MM.1S (cell line): ENCODE data around the gene ATIC.

Experiments used
- DNase-seq: peaks from one replicate; pipeline ENCODE4 v3.0.0-alpha.2; 2015
- H2AFZ ChIP-seq: fragments of 300-600 bp; sonication (generic); 2 replicates; pipeline ENCODE4 v1.6.0; 2016; ENCODE audit warnings: antibody characterized with exemption, low read length
- H3F3A ChIP-seq: fragments of 300-600 bp; sonication (generic); 2 replicates; pipeline ENCODE4 v1.6.1; 2016; ENCODE audit warnings: mild to moderate bottlenecking, antibody characterized with exemption, low read length, moderate library complexity, mixed read lengths; ENCODE audit not compliant: insufficient read depth
- H3K27ac ChIP-seq: fragments of 300-600 bp; sonication (generic); 2 replicates; pipeline ENCODE4 v1.5.1; 2016; ENCODE audit warnings: mild to moderate bottlenecking, low read length
- H3K27me3 ChIP-seq: fragments of 300-600 bp; sonication (generic); replicated peaks from 2 replicates; pipeline ENCODE4 v1.6.0; 2016; ENCODE audit warnings: low read length; ENCODE audit not compliant: insufficient read depth
- H3K36me3 ChIP-seq: fragments of 300-600 bp; sonication (generic); replicated peaks from 2 replicates; pipeline ENCODE4 v1.6.1; 2016; ENCODE audit warnings: mild to moderate bottlenecking, low read length, mixed read lengths; ENCODE audit not compliant: insufficient read depth
- H3K4me1 ChIP-seq: fragments of 300-600 bp; sonication (generic); 2 replicates; pipeline ENCODE4 v1.6.1; 2016; ENCODE audit warnings: low read length, mixed read lengths
- H3K4me2 ChIP-seq: fragments of 300-600 bp; sonication (generic); 2 replicates; pipeline ENCODE4 v1.6.0; 2016; ENCODE audit warnings: low read depth, low read length
- H3K4me3 ChIP-seq: fragments of 300-600 bp; sonication (generic); 2 replicates; pipeline ENCODE4 v1.5.1; 2016; ENCODE audit warnings: low read length, mixed read lengths
- H3K79me2 ChIP-seq: fragments of 300-600 bp; sonication (generic); 2 replicates; pipeline ENCODE4 v1.6.1; 2016; ENCODE audit warnings: mixed run types, low read length, mixed read lengths
- H3K9ac ChIP-seq: fragments of 300-600 bp; sonication (generic); 2 replicates; pipeline ENCODE4 v1.6.1; 2016; ENCODE audit warnings: low read length, mixed read lengths
- H3K9me2 ChIP-seq: fragments of 300-600 bp; sonication (generic); replicated peaks from 2 replicates; pipeline ENCODE4 v1.6.1; 2016; ENCODE audit warnings: mild to moderate bottlenecking, low read length, mixed read lengths; ENCODE audit not compliant: insufficient read depth
- H3K9me3 ChIP-seq: fragments of 300-600 bp; sonication (generic); replicated peaks from 2 replicates; pipeline ENCODE4 v1.6.1; 2016; ENCODE audit warnings: mild to moderate bottlenecking, low read length, mixed read lengths; ENCODE audit not compliant: insufficient read depth
- H4K20me1 ChIP-seq: fragments of 300-600 bp; sonication (generic); 2 replicates; pipeline ENCODE4 v1.6.1; 2016; ENCODE audit warnings: mild to moderate bottlenecking, low read length, moderate library complexity, mixed read lengths; ENCODE audit not compliant: insufficient read depth
- CTCF ChIP-seq: fragments of 300-600 bp; sonication (generic); IDR thresholded peaks from 2 replicates; pipeline ENCODE4 v1.5.1; 2016; ENCODE audit warnings: antibody characterized with exemption, low read length, mixed read lengths
- EZH2 ChIP-seq: fragments of 300-600 bp; sonication (generic); optimal IDR thresholded peaks from 2 replicates; pipeline ENCODE3; 2017; ENCODE audit warnings: low read depth, mild to moderate bottlenecking, antibody characterized with exemption, low read length, mixed read lengths
- EZH2phosphoT487 ChIP-seq: fragments of 300-600 bp; sonication (generic); IDR thresholded peaks from 2 replicates; pipeline ENCODE4 v1.6.1; 2018; ENCODE audit warnings: antibody characterized with exemption, low read length

The ATIC gene

GRCh38 chr2:215396595-215397313 lies 84.9 kb downstream of the ATIC start:
- H3F3A ChIP-seq: no peaks in the 10 kb centered on the region
- H2AFZ ChIP-seq: no peak overlapping the region
- H3K4me3 ChIP-seq: no peak overlapping the region
- no peaks in the 10 kb centered on the region for H3K79me2 ChIP-seq
- no peaks in the 10 kb centered on the region for H3K9me3 ChIP-seq
- no peaks in the 10 kb centered on the region for H3K36me3 ChIP-seq
- H3K27ac ChIP-seq: no peak overlapping the region
- H3K4me2 ChIP-seq: no peak overlapping the region
- no peak for DNase-seq
- no peaks in the 10 kb centered on the region for H3K4me1 ChIP-seq
- TF ChIP-seq CTCF: no peak
- TF ChIP-seq EZH2: no peak
- TF ChIP-seq EZH2phosphoT487: no peak
- H4K20me1 ChIP-seq: no peaks in the 10 kb centered on the region
- H3K9me2 ChIP-seq: no peaks in the 10 kb centered on the region
- H3K9ac ChIP-seq: no peak overlapping the region
- H3K27me3 ChIP-seq: no peaks in the 10 kb centered on the region

DNA sequence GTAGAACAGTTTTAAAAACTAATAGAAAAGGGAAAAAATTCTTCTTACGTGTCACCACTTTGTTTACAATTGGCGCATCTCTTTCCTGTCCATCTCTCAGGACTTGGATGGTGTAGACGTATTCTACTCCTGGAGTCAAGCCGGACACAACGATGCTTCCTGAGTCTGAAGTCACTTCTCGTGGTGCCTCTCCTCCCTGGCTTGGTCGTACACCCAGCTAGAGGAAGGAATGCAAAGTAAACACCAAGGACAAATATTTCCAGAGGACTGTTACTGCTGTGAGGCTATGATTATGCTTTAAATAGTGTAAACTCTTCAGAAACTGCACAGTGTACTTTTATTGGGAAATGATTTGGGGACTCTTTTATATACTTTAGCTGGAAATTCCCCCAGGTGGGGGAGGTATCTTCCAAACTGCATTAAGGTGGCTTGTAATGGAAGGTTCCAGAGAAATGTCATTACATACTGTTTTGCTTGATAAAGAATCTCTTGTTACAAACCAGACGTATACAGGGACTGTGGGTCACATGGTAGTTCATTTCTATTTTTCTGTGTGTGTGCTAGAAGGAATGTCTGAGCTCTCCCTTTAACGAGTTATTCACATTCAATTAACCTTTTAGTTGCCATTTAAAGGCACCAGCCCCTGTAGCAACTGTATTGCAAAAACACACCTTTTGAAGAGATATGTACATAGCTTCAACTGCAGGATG lies 85.9 kb downstream of the ATIC start:
- H3K27ac ChIP-seq: no peak overlapping the region
- H3K36me3 ChIP-seq: no peaks in the 10 kb centered on the region
- TF ChIP-seq EZH2phosphoT487 (no peak), EZH2 (no peak), CTCF (no peak)
- H3K9me2 ChIP-seq: no peaks in the 10 kb centered on the region
- H3K4me3 ChIP-seq: no peak overlapping the region
- no peak overlapping the region for H2AFZ ChIP-seq
- H3F3A ChIP-seq: no peaks in the 10 kb centered on the region
- no peaks in the 10 kb centered on the region; the same call in 1 of the 2 replicates for H3K4me1 ChIP-seq
- H3K4me2 ChIP-seq: no peak overlapping the region
- H3K27me3 ChIP-seq: no peaks in the 10 kb centered on the region
- DNase-seq: no peak
- H3K9ac ChIP-seq: no peak overlapping the region
- H3K79me2 ChIP-seq: no peaks in the 10 kb centered on the region
- H4K20me1 ChIP-seq: no peaks in the 10 kb centered on the region
- no peaks in the 10 kb centered on the region for H3K9me3 ChIP-seq

DNA sequence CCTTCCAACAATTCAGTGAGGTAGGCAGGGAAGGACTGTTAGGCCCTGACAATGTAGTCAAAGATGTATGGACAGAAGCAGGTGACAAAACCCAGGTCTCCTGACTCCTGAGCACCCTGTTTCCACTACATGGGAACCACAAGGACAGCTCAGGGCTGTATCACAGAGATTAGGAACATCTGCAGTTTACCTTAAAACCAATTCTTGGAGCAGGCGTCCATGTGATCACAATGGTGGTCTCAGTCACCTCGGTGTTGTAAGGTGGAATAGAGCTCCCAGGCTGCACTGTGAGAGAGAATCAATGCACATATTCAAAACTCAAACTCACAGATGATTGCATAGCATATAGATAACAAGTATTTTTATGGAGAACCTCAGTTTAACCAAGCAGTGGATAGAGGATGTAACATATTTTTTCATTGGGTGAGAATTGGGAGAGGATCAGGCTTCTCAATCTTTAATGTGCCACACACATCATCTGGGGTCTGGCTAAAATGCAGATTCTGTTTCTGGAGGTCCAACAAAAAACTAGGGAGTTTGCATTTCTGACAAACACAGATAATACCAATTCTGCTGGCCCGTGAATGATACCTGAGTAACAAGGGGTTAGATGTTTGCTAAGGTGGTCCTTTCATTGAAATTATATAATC lies 87.3 kb downstream of the ATIC start:
- no peak for DNase-seq
- Histone ChIP-seq H3K9me3 (no peaks in the 10 kb centered on the region), H2AFZ (no peak overlapping the region), H3K4me1 (no peaks in the 10 kb centered on the region; the same call in 1 of the 2 replicates), H3K9me2 (no peaks in the 10 kb centered on the region), H3F3A (no peaks in the 10 kb centered on the region), H4K20me1 (no peaks in the 10 kb centered on the region), H3K27ac (no peak overlapping the region), H3K9ac (no peak overlapping the region), H3K27me3 (no peaks in the 10 kb centered on the region), H3K4me3 (no peak overlapping the region), H3K36me3 (no peaks in the 10 kb centered on the region), H3K4me2 (no peak overlapping the region), H3K79me2 (no peaks in the 10 kb centered on the region)
- no peak for TF ChIP-seq CTCF
- TF ChIP-seq EZH2: no peak
- TF ChIP-seq EZH2phosphoT487: no peak
